Stimulated activated CD8-positive, alpha-beta memory T cell treated with anti-CD3 and anti-CD28 coated beads, Interleukin-15, amount 100 ng/mL, for 4 hours (primary cell): ENCODE data around the gene KIAA0408.
"Not testable (repeated sequence)": the region's sequence is repeated elsewhere in the genome, so short reads cannot be mapped to it uniquely, and the experiment has no call there.

Experiments used
- DNase-seq, 2 donors: peaks; one replicate each; pipeline ENCODE4 v3.0.0-alpha.2; 2020; ENCODE audit warnings: low read depth in 2 of 2

KIAA0408 gene

DNA sequence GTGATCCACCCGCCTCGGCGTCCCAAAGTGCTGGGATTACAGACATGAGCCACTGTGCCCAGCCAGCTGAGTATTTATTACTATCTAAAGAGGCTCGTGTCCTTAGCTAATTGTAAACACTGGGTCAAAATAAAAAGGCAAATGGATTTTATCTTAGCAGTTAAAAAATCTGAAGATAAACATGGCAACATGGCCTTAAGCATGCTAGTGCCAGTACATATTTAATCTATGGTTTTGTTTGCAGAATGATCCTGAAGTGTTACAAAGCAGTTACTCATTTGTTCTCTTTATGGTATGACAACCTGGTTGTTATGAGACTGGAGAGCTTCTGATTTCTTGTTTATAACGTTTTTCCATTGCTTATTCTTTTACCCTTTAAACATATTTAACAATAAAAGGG is 3.9 kb upstream of the KIAA0408 start:
- DNase-seq, result no peak

DNA sequence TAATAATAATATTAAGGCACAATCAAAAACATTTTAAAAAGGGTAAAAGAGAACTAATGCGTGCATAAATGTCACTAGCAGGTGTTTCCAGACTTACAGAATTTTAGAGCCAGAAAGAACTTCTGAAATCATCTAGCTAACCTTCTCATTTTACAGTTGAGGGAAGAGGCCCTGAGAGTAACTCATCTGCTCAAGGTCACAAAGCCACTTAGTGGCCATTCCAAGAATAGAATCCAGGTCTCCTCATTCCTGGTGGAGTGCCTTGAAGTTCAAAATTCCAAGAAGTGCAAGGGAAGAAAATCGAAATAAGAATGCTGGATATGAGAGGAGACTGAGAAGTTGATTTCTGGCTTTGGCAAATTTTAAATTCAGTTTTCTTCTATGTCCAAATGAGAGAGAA is 3.2 kb upstream of the KIAA0408 start:
- DNase-seq, result no peak

DNA sequence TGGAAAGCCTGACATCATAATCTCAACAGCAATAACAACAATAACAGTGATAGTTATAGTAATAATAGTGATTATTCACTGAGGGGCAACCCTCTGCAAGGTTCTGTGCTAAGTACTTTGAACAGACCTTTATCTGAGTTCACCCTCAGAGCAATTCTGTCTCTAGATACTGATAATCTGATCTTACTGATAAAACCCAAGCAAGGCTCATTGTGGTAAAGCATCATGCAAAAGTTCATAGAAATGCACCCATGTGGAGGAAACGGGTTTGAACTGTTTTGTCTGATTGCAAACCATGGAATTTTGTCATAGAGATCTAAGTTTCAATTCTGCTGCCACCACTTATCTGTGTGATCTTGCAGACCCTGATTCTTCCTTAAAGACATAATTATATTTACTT is 1.3 kb upstream of the KIAA0408 start:
- DNase-seq, result no peak

DNA sequence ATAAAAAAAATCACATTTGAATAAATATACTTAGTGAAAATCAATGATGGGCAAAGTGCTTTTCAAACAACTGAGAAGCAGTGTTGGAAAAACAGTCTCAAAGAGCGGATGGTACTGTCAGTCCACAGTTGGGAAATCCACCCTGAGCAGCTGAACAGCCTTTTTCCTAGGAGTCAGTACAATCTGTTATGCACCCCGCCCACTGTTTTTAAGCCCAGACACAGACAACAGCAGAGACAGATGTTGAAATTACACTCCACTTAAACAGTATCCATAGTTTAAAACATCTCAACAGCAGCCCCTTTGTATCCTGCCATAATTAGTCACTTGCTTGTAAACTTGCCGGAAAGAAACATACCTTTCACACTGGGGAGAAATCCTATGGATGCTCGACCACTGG is 372 bp downstream of the KIAA0408 start:
- no peak for DNase-seq

DNA sequence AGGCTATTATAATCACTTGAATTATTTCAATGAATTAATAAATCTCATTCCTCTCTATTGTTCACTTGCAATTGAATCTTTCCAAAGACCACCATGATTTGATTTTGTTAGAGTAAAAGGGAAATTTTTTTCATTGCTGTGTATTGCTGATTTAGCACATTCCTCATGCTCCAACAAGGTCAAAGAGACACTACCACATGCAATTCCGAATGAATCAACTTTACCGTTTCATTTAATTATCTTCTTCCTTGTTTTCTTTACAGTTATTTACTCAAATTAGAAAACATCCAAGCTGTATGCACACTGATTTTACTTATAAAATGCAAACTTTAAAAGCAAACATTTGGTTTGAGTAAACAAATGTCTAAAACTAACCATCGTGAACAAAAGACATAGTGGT is 967 bp downstream of the KIAA0408 start:
- DNase-seq, result no peak

DNA sequence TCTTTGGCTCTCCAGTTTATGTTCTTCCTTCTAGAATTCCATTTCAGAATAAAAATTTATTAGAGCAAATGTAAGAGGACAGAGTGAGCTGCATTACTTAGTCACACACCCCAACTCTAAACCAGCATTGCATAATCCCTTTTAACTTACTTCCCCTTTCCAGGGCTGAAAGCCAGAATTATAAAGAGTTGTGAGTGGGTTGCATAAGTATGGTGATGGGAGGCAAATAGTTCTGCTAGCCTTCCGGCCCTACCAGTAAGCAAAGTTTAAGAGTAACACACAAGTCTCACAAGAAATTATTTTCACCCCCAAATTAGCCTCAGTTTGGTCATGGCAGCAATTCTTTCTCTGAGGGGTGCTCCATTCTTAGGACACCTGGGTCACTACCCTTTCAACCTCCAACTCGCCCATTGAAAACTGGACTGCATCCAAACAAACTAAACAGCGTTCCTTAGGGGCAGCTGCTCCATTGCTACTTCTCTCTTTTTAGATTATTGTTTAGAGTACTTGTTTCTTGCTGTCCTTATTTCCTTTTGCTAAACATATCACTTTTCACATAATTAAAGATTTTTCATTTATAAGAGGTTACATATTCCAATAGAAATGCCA is 1.6 kb downstream of the KIAA0408 start:
- no peak for DNase-seq

DNA sequence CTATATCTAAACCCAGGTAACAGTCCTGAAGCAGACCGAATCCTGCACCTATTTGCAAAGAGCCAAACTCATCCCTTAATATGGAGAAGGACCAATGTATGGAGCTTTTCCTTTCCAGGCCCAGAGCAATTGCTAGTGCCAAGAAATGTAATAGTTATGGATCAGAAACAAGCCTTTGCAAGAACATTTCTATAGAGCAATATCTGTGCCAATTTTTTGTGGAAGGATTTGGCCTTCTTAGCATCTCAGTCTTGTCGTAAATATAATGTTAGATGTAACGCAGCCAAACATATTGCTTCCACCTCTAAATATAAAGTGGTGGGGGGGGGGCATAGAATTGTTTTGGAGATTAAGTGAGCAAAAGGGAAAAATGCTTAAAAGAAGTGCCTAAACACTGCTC is 2.7 kb downstream of the KIAA0408 start:
- no peak for DNase-seq

DNA sequence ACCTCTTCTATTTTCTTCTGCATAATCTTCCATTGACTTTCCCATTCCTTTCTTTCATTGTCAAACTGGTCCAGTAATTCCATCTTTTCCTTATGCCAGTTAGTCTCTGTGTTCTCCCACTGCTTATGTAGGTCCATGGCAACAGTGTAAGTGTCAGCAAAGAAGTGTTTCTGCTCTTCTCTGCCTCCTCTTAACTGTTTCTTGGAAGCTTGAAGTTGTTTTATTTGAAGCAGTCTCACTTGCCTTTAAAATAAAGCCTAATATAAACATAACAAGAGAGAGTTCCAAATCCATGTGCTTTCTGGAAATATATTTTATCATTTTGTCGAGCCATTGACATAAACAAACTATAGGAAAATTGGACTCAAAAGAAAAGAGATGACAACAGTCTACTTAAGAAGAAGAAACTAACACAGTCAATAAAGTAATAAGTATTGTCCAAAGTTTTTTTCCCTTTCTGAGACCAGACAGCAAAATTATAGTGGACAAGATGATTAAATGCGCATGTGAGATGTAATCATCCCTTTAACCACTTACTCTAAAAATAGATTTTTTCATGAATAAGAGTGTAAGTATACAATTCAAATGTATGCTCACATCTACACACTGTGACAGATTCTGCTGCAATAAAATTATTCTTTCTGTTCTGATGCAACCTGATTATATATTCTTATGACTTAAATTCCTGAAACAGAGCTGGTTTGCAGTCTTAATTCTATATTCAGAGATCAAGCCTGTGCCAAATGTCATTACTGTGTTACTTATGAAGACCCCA is 5.2 kb downstream of the KIAA0408 start:
- DNase-seq, result no peak

DNA sequence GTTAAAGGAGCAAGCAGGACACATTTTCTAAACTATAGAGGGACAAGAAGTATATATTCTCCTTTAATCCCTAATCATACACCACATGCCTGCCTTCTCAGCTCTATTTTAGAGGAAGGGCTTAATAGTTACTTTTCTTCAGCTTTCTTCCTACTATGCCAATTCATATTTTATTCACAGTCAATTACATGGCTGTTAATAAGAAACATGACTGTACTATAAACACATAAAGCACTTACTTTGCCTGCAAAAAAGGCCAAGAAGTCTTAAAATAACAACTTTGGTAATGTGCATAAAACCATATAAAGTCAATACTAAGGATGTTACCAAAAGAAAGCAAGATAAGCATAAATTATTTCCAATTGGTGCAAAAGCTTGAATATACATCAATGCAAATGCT is 6.4 kb downstream of the KIAA0408 start:
- DNase-seq, result no peak

DNA sequence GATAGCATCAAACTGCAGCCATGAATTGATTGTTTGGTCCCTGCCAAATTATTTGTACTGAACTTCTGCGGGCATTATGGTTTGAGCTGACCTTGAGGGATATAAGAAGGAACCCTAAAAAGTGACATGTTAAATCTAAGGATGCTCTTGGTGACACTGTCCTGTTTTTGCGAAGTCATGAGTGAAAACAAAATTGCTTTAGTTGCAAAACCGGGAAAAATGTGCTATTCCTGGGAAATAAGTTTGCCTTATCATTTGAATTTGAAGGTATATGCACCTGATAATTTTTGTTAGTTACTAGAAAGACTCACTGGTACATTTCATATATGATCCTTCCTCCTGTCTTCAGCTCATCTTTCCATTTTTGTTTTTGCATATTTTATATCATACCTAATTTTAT is 7.8 kb downstream of the KIAA0408 start:
- DNase-seq, result no peak

DNA sequence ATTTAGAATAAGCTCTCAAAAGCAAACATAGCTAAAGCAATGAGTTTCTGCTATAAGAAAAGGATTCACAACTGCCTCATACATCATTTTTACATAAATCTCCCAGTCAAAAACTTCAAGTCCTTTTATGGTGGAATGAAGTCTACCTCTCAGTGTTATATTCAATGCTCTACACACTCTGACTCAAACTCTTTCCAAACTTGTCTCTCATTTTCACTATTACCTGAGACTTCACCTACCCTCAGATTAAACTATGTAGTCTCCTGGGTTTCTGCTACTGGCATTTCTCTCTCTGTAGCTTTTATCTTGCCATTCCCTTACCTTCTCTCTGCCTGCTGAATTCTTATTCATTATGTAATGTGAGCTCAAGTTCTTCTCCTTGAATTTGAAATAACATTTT is 11.4 kb downstream of the KIAA0408 start:
- no peak for DNase-seq

DNA sequence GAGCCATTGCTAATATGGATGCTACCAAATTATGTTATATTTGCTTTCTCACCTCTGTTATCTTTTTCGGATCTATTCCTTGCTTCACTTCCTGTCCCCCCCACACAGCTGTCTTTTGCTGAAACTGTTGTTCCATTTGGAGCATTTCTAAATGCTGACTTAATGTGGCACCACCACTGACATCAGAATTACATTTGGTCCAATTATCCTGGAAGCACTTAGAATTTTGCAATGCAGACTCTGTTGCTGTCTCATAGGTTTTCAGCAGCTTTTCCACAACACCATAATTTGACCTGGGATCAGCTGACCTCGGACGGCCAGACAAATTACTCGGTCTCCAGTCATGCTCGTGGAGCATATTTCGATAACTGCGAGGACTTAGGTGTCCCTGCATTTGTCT is 12.8 kb downstream of the KIAA0408 start:
- DNase-seq, result no peak

DNA sequence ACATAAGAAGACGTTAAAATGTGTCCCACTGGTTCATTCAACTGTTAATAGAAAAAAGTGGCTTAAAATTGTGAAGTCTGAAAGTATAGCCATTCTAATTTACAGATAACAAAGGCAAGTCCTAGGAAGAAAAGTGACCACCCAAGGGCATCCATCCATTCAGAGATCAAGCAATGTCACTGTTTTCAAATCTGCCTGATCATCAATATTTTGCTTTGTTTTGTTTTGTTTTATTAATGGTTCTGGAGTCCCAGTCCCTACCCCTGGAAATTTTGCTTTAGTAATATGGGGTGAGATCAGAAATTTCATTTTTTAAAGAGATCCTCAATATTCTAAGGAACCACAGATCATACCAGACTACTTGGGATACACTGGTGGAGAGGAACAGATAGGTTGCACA is 17.3 kb downstream of the KIAA0408 start:
- no peak for DNase-seq

DNA sequence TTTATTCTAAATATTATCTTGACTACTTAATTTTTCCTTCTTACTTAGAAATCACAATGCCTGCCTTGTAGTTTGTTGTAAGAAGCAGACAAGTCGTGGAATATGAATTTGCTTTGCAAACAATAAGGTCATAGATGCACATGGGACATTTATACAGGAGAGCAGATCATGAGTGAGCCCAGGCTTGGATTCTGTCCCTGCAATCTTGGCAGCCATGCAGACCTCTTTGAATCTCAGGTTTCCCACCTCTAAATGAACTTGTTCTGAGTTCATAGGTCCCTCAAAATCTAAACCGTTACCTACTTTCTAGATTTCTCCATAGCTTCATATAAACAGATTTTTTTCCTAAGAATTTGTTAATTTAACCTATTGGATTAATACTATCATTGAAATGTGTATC is 19.5 kb downstream of the KIAA0408 start:
- DNase-seq, result no peak

DNA sequence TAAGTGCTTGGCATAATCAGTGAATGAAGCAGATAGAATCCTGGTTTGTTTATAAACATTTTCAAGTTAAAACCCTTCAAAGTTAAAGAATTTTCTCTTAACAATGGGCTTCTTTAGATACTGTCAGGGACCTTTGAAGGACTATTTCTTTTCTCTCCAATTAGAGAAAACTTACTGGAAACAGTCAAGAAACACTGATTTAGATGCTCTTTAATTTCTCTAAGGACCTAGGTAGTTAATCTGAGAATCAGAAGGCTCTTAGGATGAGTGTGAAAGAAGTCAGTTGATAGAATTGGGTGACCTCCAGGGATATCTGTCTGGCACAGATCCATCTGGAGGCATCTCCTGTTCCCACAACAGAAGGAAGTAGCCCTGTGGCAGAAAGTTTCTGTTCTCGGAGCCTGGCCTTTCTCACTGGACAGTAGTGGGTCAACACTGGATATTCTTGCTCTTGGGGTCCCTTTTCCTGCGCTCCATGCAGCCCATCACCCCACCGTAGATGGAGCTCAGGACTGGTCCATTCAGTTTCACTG is 22.5 kb downstream of the KIAA0408 start:
- DNase-seq, result no peak

DNA sequence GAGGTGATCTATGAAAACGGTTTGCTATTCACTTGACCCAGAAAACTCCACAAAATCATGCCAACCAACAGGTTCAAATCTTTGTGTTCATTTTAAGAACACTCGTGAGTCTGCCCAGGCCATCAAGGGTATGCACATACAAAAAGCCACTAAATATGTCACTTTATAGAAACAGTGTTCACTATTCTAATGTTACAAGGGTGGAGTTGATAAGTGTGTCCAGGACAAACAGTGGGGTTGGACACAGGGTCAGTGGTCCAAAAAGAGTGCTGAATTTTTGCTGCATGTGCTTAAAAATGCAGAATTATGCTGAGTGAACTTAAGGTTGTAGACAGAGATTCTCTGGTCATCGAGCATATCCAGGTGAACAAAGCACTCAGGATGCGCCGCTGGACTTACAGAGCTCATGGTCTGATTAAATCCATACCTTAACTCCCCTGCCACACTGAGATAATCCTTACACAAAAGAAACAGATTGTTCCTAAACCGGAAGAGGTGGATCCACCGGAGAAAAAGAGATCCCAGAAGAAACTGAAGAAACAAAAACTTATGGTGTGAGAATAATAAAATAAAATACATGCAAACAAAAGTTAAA is 23.5 kb downstream of the KIAA0408 start:
- no peak for DNase-seq

DNA sequence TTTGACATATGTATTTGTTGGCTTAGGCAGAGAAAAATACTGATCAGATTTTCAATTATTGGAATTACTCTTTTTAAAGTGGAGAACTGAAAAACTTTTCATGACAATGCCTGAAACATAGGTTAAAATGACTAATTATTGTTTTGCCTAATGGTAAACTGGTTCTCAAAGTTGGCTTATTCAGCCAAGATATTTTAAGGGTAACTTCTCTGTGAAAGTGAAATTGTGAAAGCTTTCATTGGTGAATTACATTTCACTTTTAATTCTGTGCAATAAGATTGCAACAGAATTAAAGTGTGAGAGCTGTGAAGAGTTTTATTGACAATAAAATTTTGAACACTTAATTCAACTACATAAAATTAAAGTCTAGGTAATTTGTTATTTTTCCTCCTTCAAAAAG is 24.5 kb downstream of the KIAA0408 start:
- no peak for DNase-seq

DNA sequence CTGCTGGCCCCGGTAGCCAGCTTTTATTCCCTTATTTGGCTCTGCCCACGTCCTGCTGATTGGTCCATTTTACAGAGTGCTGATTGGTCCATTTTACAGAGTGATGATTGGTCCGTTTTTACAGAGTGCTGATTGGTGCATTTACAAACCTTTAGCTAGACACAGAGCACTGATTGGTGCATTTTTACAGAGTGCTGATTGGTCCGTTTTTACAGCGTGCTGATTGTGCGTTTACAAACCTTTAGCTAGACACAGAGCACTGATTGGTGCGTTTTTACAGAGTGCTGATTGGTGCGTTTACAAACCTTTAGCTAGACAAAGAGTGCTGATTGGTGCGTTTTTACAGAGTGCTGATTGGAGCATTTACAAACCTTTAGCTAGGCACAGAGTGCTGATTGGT is 30.6 kb downstream of the KIAA0408 start:
- DNase-seq, result not testable (repeated sequence)

DNA sequence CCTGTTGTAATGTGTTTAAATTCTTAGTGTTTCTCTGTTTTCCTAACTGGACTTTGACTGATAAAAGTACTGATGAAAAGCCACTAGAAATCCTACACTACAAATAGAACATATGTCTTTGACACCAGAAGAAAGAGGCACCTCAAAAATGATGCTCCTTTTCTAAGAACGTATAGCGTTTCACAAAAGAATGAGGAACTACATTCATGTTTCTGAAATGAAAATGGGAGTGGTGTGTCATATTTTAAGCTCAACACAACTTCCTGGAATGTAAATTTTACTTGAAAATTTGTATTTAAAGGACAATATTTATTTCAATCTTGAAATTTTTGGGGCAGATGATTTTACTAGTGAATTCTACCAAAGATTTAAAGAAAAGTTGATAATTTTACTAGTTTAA is 35.3 kb downstream of the KIAA0408 start:
- no peak for DNase-seq

DNA sequence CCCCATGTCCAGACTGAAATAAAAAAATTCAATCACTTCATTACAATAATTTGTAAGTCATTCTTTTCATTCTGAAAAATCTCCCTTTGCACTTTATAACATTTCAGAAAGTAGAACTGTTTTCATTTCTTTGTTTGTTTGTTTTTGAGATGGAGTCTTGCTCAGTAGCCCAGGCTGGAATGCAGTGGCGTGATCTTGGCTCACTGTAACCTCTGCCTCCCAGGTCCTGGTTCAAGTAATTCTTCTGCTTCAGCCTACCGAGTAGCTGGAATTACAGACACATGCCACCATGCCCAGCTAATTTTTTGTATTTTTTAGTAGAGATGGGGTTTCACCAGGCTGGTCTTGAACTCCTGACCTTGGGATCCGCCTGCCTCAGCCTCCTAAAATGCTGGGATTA is 38.0 kb downstream of the KIAA0408 start:
- DNase-seq, result not testable (repeated sequence)

DNA sequence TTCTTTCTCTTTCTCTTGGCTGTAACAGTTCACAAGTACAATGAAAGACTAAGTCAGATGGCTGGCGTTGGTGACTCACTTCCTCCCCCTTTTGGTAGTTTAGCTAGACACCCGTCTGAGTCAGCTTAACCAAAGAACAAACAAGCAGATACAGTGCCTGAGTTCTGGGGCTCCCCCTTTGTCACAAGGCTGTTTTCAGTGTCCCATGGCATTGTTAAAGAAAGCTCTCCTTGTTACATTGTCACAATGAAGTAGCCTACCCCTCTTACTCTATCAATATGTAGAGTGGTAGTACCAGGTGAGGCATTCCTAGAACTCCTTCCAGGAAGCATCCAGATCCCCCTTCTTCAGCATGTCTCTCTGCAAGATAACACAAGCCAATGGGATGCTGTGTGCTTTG is 38.6 kb downstream of the KIAA0408 start:
- peak; percentile 48 to 82 for DNase-seq

DNA sequence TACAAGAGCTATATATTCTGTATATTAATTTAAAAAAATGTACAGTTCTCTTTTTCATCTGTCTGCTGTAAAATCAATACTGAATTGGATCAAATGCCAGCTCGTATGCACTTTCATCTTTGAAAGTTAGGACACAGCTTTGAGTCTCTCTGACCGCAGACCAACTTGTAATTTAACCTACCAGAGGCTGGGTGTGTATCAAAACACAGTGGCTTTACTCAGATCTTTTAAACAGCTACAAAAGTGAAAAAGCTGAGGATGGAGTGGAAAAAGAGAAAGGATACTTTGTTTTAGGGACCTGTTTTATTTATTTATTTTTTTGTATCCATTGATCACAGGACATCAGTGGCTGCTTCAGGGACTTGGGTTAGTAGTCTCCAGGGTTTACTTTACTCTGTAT is 44.1 kb downstream of the KIAA0408 start:
- no peak for DNase-seq

DNA sequence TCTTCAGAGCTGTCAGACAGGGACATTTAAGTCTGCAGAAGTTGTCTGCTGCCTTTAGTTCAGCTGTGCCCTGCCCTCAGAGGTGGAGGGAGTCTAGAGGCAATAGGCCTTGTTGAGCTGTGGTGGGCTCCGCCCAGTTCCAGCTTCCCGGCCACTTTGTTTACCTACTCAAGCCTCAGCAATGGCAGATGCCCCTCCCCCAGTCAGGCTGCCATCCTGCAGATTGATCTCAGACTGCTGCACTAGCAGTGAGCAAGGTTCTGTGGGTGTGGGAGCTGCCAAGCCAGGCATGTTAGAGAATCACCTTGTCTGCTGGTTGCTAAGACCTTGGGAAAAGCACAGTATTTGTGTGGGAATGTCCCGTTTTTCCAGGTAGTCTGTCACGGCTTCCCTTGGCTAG is 46.1 kb downstream of the KIAA0408 start:
- not testable (repeated sequence) for DNase-seq
